ENCODE data around the gene VTI1A.

The VTI1A gene

GRCh38 chr10:112809736-112810135, 362.7 kb downstream of the VTI1A start:
- H3K4me3 ChIP-seq (ENCODE audit: low read length) = no peak overlapping the region
- H3K4me1 ChIP-seq (ENCODE audit: control insufficient read depth, insufficient read depth, low read length) = peaks cover 27% of the 10 kb centered on the region
- H3K36me3 ChIP-seq (ENCODE audit: control insufficient read depth, insufficient read depth, low read length) = no peaks in the 10 kb centered on the region
- H3K9ac ChIP-seq (ENCODE audit: low read length) = no peak overlapping the region
- no peaks in the 10 kb centered on the region for H3K27me3 ChIP-seq (ENCODE audit: control insufficient read depth, insufficient read depth, low read length)
- no peaks in the 10 kb centered on the region for H3K9me3 ChIP-seq (ENCODE audit: control insufficient read depth, low read length)

GRCh38 chr10:112810711-112811151, 363.7 kb downstream of the VTI1A start:
- no peaks in the 10 kb centered on the region for H3K27me3 ChIP-seq (ENCODE audit: control insufficient read depth, insufficient read depth, low read length)
- peaks cover 23% of the 10 kb centered on the region for H3K4me1 ChIP-seq (ENCODE audit: control insufficient read depth, insufficient read depth, low read length)
- no peak overlapping the region for H3K9ac ChIP-seq (ENCODE audit: low read length)
- no peaks in the 10 kb centered on the region for H3K36me3 ChIP-seq (ENCODE audit: control insufficient read depth, insufficient read depth, low read length)
- no peaks in the 10 kb centered on the region for H3K9me3 ChIP-seq (ENCODE audit: control insufficient read depth, low read length)
- H3K4me3 ChIP-seq (ENCODE audit: low read length) = no peak overlapping the region

DNA sequence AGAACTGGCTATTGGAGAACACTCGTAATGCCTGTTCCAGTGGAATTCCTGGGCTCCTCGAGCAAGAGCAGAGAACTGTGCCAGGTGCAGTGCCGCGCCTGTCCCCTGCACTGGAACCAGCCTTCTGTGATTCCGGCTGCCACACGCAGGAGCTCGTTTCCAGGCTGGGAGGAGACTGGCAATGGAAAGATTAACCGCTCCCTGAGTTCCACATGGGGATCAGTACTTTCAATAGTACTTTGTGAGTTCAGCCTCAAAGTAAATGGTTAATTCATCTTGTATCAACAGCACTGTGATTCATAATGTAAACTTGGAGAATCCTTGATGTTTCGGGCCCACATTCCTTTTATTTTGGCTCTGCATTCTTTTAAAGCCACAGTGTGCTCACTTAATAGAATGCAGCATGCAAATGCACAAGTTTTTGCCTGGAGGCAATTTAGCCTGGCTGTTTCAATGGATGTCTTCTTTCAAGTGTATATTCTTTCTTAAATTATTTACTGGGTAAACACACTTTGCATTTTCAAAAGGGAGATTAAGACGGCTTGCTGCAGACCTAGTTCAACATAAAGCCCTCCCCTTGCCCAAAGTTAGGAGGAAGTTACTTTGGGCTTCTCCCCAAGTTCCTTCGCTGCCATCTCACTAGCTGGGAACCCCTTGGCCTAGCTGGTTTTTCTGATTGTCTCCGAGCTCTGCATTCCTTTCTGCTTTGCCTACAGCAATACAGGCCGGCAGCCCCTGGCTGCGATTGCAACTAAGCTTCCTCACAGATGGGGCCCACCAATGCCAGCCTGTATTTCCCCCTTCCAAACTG, 364.9 kb downstream of the VTI1A start:
- Histone ChIP-seq H3K9ac (ENCODE audit: low read length) (no peak overlapping the region), H3K36me3 (ENCODE audit: control insufficient read depth, insufficient read depth, low read length) (no peaks in the 10 kb centered on the region), H3K27me3 (ENCODE audit: control insufficient read depth, insufficient read depth, low read length) (no peaks in the 10 kb centered on the region), H3K9me3 (ENCODE audit: control insufficient read depth, low read length) (no peaks in the 10 kb centered on the region), H3K4me3 (ENCODE audit: low read length) (no peak overlapping the region), H3K4me1 (ENCODE audit: control insufficient read depth, insufficient read depth, low read length) (peaks cover 23% of the 10 kb centered on the region)

DNA sequence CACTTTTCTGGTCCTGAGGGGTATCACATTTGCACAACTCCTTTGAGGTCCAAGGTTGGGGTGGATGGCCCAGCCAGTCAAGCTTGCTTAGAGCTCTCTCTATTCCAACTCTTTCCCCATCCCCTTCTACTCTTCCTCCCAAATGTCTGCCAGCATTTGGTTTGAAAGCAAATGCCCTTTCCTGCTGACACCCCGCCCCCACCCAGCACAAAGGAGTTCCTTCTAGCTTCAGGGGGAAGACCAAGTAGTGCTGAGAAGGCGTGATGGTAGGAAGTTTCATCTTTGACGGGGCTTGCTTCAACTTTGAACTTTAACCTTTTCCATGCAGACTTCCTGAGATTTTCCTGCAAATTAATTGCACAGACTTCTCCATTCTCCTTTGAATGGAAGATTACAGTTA, 365.6 kb downstream of the VTI1A start:
- no peak overlapping the region for H3K4me3 ChIP-seq (ENCODE audit: low read length)
- peaks cover 23% of the 10 kb centered on the region for H3K4me1 ChIP-seq (ENCODE audit: control insufficient read depth, insufficient read depth, low read length)
- H3K27me3 ChIP-seq (ENCODE audit: control insufficient read depth, insufficient read depth, low read length) = no peaks in the 10 kb centered on the region
- H3K36me3 ChIP-seq (ENCODE audit: control insufficient read depth, insufficient read depth, low read length) = no peaks in the 10 kb centered on the region
- H3K9me3 ChIP-seq (ENCODE audit: control insufficient read depth, low read length) = no peaks in the 10 kb centered on the region
- H3K9ac ChIP-seq (ENCODE audit: low read length) = no peak overlapping the region

DNA sequence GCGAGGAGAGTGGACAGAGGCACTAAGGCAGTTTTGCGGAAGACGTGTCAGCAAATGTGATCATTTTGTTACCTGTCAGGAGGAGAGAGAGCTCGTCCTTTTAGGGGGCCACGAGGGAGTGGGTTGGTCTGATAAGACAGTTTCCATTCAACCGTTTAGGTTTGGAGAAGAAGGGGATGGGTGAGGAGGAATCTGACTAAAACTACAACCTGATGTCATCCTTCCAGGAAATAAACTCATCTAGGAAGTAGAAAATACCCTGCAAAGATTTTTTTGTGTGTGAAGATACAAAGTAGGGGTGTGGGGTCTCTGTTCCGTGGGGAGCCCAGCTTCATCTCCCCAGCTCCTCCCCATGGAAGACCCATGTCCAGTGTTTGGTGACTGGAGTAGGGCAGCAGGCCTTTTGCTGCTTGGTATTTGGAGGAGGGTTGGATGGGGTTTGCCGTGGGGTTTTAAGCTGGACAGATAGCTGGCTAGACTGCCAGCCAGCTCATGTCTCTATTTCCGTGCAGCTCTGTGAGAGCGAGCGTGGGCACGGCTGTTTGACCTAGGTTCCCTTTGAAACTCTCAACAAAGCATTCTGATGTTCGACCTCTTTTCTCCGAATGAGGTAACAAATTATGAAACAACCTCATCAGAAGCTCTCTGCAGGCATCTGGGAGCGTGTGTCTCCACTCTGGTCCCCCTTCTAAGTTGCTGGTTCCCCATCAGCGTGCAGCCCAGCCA, 367.0 kb downstream of the VTI1A start:
- no peak overlapping the region for H3K4me3 ChIP-seq (ENCODE audit: low read length)
- no peaks in the 10 kb centered on the region for H3K9me3 ChIP-seq (ENCODE audit: control insufficient read depth, low read length)
- no peaks in the 10 kb centered on the region for H3K36me3 ChIP-seq (ENCODE audit: control insufficient read depth, insufficient read depth, low read length)
- H3K4me1 ChIP-seq (ENCODE audit: control insufficient read depth, insufficient read depth, low read length) = peaks cover 23% of the 10 kb centered on the region
- H3K27me3 ChIP-seq (ENCODE audit: control insufficient read depth, insufficient read depth, low read length) = no peaks in the 10 kb centered on the region
- no peak overlapping the region for H3K9ac ChIP-seq (ENCODE audit: low read length)

- Histone ChIP-seq H3K36me3 (ENCODE audit: control insufficient read depth, insufficient read depth, low read length) (no peaks in the 10 kb centered on the region), H3K9me3 (ENCODE audit: control insufficient read depth, low read length) (no peaks in the 10 kb centered on the region), H3K4me1 (ENCODE audit: control insufficient read depth, insufficient read depth, low read length) (peaks cover 22% of the 10 kb centered on the region), H3K27me3 (ENCODE audit: control insufficient read depth, insufficient read depth, low read length) (no peaks in the 10 kb centered on the region), H3K9ac (ENCODE audit: low read length) (no peak overlapping the region), H3K4me3 (ENCODE audit: low read length) (no peak overlapping the region)
Observed at GRCh38 chr10:112815269-112816032, 368.4 kb downstream of the VTI1A start.

- H3K9ac ChIP-seq (ENCODE audit: low read length) = no peak overlapping the region
- peaks cover 16% of the 10 kb centered on the region for H3K4me1 ChIP-seq (ENCODE audit: control insufficient read depth, insufficient read depth, low read length)
- no peaks in the 10 kb centered on the region for H3K36me3 ChIP-seq (ENCODE audit: control insufficient read depth, insufficient read depth, low read length)
- no peaks in the 10 kb centered on the region for H3K9me3 ChIP-seq (ENCODE audit: control insufficient read depth, low read length)
- H3K4me3 ChIP-seq (ENCODE audit: low read length) = no peak overlapping the region
- H3K27me3 ChIP-seq (ENCODE audit: control insufficient read depth, insufficient read depth, low read length) = no peaks in the 10 kb centered on the region
Observed at GRCh38 chr10:112816033-112816430, 369.0 kb downstream of the VTI1A start.

- Histone ChIP-seq H3K9me3 (ENCODE audit: control insufficient read depth, low read length) (no peaks in the 10 kb centered on the region), H3K9ac (ENCODE audit: low read length) (no peak overlapping the region), H3K27me3 (ENCODE audit: control insufficient read depth, insufficient read depth, low read length) (no peaks in the 10 kb centered on the region), H3K4me3 (ENCODE audit: low read length) (no peak overlapping the region), H3K4me1 (ENCODE audit: control insufficient read depth, insufficient read depth, low read length) (peaks cover 13% of the 10 kb centered on the region), H3K36me3 (ENCODE audit: control insufficient read depth, insufficient read depth, low read length) (no peaks in the 10 kb centered on the region)
Observed at GRCh38 chr10:112816891-112817290, 369.9 kb downstream of the VTI1A start.

DNA sequence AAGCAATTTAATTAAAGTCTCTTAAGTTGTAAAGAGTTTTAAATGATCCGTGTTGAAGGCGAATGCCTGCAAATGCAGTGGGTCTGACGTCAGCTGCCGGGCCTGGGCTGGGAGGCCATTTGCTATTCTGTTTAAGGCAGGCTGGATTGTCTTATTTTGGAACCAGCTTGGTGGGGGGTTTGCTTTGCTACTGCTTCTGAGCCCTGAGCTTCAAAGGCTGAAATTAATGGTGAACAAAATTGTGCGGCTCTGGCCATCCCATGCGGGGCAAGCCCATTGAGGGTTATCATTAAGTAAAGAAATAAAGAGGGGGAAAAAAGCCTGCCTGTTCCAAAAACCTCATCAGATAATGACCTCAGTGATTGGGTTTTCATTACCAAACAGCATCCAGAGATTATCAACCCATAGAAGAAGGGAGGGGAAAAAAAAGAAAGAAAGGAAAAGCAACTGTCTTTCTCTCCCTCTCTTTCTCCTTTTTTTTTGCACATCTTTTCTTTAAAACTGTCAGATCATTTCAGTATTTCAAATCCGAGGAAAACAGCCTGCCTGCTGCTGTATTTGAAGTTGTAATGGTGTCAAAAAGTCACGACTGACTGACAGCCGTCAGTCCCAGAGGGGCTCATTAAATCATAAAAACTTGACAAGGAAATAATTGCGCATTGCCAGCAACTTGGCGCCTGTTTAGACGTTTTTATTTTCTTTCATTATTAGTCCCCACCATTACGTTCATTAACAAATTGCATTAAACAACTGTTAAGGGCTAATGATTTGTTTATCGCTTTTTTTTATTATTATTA, 371.2 kb downstream of the VTI1A start:
- Histone ChIP-seq H3K4me3 (ENCODE audit: low read length) (no peak overlapping the region), H3K27me3 (ENCODE audit: control insufficient read depth, insufficient read depth, low read length) (no peaks in the 10 kb centered on the region), H3K9ac (ENCODE audit: low read length) (no peak overlapping the region), H3K4me1 (ENCODE audit: control insufficient read depth, insufficient read depth, low read length) (peaks cover under 1% of the 10 kb centered on the region), H3K36me3 (ENCODE audit: control insufficient read depth, insufficient read depth, low read length) (no peaks in the 10 kb centered on the region), H3K9me3 (ENCODE audit: control insufficient read depth, low read length) (no peaks in the 10 kb centered on the region)

DNA sequence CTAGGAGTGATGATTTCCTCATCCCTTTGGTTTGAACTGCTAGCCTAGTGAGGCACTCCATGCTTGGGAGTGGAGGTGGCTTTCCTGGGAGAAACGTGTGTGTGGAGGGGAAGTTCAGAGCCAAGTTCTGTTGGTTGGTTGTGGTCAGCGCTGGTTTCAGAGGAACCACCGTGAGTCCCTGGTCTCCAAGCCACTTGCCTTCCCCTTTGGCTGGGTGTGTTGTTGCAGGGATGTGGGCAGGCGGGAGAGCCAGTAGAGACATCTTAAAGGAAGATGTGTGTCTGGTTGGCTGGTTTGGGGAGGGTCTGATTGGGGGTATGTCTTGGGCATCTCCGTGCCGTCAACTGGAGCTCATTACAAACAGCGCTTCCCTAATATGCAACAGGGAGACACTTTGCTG, 372.2 kb downstream of the VTI1A start:
- H3K9ac ChIP-seq (ENCODE audit: low read length) = no peak overlapping the region
- H3K4me3 ChIP-seq (ENCODE audit: low read length) = no peak overlapping the region
- no peaks in the 10 kb centered on the region for H3K27me3 ChIP-seq (ENCODE audit: control insufficient read depth, insufficient read depth, low read length)
- no peaks in the 10 kb centered on the region for H3K36me3 ChIP-seq (ENCODE audit: control insufficient read depth, insufficient read depth, low read length)
- no peaks in the 10 kb centered on the region for H3K4me1 ChIP-seq (ENCODE audit: control insufficient read depth, insufficient read depth, low read length)
- no peaks in the 10 kb centered on the region for H3K9me3 ChIP-seq (ENCODE audit: control insufficient read depth, low read length)

DNA sequence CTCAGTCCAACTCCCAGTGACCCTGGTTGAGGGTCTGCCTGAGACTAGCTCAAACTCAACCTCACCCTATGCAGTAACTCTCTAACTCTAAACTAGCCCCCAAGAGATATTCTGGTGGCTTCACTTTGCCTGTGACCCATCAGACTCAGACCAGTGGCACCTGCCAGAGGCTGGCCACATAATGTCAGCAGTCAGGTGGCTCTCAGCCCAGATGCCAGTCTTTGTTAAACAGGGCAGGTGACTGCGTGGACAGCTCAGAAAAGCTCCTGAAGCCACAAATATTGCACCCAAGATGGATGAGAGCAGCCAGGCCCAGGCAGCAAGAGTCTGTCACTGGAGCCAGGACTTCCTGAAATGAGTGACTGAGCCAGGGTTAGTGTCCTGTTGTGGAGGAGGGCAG, 373.3 kb downstream of the VTI1A start:
- H3K4me1 ChIP-seq (ENCODE audit: control insufficient read depth, insufficient read depth, low read length) = no peaks in the 10 kb centered on the region
- H3K4me3 ChIP-seq (ENCODE audit: low read length) = no peak overlapping the region
- H3K9ac ChIP-seq (ENCODE audit: low read length) = no peak overlapping the region
- H3K36me3 ChIP-seq (ENCODE audit: control insufficient read depth, insufficient read depth, low read length) = no peaks in the 10 kb centered on the region
- H3K27me3 ChIP-seq (ENCODE audit: control insufficient read depth, insufficient read depth, low read length) = no peaks in the 10 kb centered on the region
- H3K9me3 ChIP-seq (ENCODE audit: control insufficient read depth, low read length) = no peaks in the 10 kb centered on the region

Measured in mucosa of stomach (tissue), 1 donor.